CD4-positive, alpha-beta T cell treated with Interleukin-4 for 4 hours (primary cell): ENCODE results near the gene KDM5B.
"Not testable (repeated sequence)": the region's sequence is repeated elsewhere in the genome, so short reads cannot be mapped to it uniquely, and the experiment has no call there.

Source experiments
- DNase-seq: peaks from one replicate; pipeline ENCODE4 v3.0.0-alpha.2; 2020

The KDM5B gene

GRCh38 chr1:202791077-202791747 lies 17.0 kb downstream of the KDM5B start:
- no peak for DNase-seq

GRCh38 chr1:202788800-202789199 lies 19.4 kb downstream of the KDM5B start:
- DNase-seq: no peak

- no peak for DNase-seq
Observed at GRCh38 chr1:202786804-202787203, 21.4 kb downstream of the KDM5B start.

- no peak for DNase-seq
Observed at GRCh38 chr1:202781180-202781579, 27.0 kb downstream of the KDM5B start.

- no peak for DNase-seq
Observed at GRCh38 chr1:202770135-202770534, 38.1 kb downstream of the KDM5B start.

GRCh38 chr1:202765721-202766120 lies 42.5 kb downstream of the KDM5B start:
- no peak for DNase-seq

GRCh38 chr1:202762019-202762418 lies 46.2 kb downstream of the KDM5B start:
- no peak for DNase-seq

GRCh38 chr1:202760589-202760988 lies 47.6 kb downstream of the KDM5B start:
- DNase-seq: no peak

- DNase-seq: no peak
Observed at GRCh38 chr1:202756391-202756790, 51.8 kb downstream of the KDM5B start.

GRCh38 chr1:202754293-202754692 lies 53.9 kb downstream of the KDM5B start:
- DNase-seq: no peak

- no peak for DNase-seq
Observed at GRCh38 chr1:202752774-202753173, 55.4 kb downstream of the KDM5B start.

- no peak for DNase-seq
Observed at GRCh38 chr1:202750761-202751160, 57.5 kb downstream of the KDM5B start.

- DNase-seq: no peak
Observed at GRCh38 chr1:202750024-202750423, 58.2 kb downstream of the KDM5B start.

GRCh38 chr1:202745323-202745888 lies 62.8 kb downstream of the KDM5B start:
- DNase-seq: no peak

- not testable (repeated sequence) for DNase-seq
Observed at GRCh38 chr1:202744770-202745169, 63.5 kb downstream of the KDM5B start.

- no peak for DNase-seq
Observed at GRCh38 chr1:202742496-202742895, 65.7 kb downstream of the KDM5B start.

- no peak for DNase-seq
Observed at GRCh38 chr1:202733251-202733650, 75.0 kb downstream of the KDM5B start.

- DNase-seq: no peak
Observed at GRCh38 chr1:202728951-202729350, 79.3 kb downstream of the KDM5B start.

- no peak for DNase-seq
Observed at GRCh38 chr1:202725526-202725925, 82.7 kb downstream of the KDM5B start.

GRCh38 chr1:202723708-202724107 lies 84.5 kb downstream of the KDM5B start:
- DNase-seq: no peak

GRCh38 chr1:202723046-202723445 lies 85.2 kb downstream of the KDM5B start:
- not testable (repeated sequence) for DNase-seq

- DNase-seq: no peak
Observed at GRCh38 chr1:202716654-202717053, 91.6 kb downstream of the KDM5B start.

- DNase-seq: not testable (repeated sequence)
Observed at GRCh38 chr1:202714202-202714601, 94.0 kb downstream of the KDM5B start.

- DNase-seq: no peak
Observed at GRCh38 chr1:202713110-202713509, 95.1 kb downstream of the KDM5B start.
